HT-29 (cell line): ENCODE measurements around the gene HEXB. TPM values are rescaled to one million over a fixed set of nuclear protein-coding genes. Genes with fewer than 3 reads are reported as not detected.
"Not testable (repeated sequence)": the region's sequence is repeated elsewhere in the genome, so short reads cannot be mapped to it uniquely, and the experiment has no call there.

Experiments
- DNase-seq: peaks from one replicate; pipeline ENCODE4 v3.0.0-alpha.2; 2015; ENCODE audit warnings: low spot score
- small RNA-seq: library from RNA; depleted of rRNA; stranded (forward); fragments of <200 nt; gene quantifications from one replicate; pipeline ENCODE3, GENCODE V24; 2014
- total RNA-seq: library from RNA; depleted of rRNA; stranded (reverse); fragments of >200 nt; shearing (Covaris generic); gene quantifications from 2 replicates; pipeline ENCODE4 v1.2.3, GENCODE V29; 2014; rRNA removed

HEXB gene
- total RNA-seq, 1 experiment from 2014 or later, result 238 TPM

DNA sequence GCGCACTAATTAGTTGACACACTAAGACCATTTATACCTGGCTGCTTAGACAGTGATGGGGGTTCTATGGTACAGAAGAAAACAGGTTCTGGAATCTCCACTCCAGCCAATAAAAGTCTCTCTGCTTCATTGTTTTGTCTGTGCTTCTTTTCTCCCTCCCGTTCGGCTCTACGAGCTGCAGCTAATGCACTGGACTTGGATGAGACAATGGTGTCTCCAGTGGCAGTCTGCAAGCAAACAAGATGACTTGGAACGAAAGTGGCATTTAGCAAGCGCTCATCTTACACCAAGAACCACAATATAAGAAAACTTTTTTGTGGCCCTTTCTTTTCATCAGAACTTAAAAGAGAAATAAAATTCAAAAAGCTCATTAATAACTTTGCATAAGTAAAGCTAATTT is 51.7 kb downstream of the HEXB start:
- no peak for DNase-seq

DNA sequence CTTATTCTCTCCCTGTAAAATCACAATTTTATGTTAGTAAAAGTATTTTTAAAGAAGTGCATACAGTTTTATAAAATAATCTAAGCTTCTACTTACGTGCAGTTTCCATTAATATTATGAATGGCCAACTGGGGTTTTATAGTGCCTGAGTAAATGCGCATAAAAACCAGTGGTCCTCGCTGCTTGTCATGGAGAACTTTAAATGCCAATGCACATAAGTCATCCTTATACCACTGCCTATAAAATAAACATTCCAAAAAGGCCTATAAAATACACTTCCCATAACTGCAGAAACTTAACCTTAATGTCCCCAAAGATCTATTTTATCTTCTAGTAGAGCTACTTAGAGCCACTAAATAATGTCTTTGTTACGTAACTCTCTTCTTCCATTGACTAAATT is 53.4 kb downstream of the HEXB start:
- no peak for DNase-seq

- DNase-seq, result not testable (repeated sequence)
These were observed 63.7 kb downstream of the HEXB start for GRCh38 chr5:74748742-74749141.

DNA sequence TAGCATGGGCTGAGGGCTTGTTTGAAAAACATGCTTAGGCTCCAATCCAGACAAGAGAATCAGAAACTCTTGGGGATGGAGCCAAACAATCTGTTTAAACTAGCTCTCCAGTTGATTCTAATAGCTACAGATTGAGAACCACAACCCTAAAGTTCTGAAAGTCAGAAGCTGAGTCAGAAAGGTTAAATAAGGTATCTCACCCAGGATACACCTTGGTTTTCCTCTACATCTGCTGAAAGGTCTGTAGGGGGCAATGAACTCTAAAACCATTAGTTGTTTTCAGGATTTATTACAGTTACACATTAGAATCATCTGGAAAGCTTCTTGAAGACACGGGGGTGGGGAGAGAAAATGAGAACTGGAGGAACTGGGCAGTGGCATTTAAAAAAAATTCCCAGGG is 76.2 kb downstream of the HEXB start:
- no peak for DNase-seq

DNA sequence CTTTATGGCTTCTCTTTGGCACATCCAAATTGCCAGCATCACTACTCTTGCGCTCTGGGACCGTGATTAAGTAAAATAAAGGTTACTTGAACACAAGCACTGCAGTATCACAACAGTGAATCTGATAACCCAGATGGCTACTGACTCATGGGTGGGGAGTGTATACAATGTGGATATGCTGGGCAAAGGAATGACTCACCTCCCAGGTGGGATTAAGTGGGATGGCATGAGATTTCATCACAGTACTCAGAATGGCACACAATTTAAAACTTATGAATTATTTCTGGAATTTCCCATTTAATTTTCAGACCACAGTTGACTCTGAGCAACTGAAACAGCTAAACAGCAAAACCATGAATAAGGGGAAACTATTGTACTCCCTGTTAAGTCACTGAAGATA is 77.6 kb downstream of the HEXB start:
- peak; percentile 30 for DNase-seq

GRCh38 chr5:74763504-74763903 is 78.5 kb downstream of the HEXB start:
- DNase-seq, result no peak

DNA sequence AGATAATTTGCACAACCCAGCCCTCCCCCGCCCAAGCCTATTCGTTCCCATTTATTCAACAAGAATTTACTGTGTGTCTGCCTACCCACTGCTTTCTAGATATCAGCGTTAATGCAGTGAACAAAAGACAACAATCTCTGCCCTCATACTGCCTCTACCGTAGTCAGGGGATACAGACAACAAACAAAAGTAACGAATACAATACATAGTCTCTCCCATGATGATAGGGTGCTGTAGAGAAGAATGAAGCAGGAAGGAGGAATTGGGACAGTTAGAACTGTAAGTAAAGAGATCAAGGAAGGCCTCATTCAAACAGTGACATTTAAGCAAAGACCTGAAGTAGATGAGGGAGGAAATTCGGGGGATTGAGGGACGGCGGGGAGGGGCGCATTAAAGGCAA is 80.2 kb downstream of the HEXB start:
- peak; percentile 30 for DNase-seq

DNA sequence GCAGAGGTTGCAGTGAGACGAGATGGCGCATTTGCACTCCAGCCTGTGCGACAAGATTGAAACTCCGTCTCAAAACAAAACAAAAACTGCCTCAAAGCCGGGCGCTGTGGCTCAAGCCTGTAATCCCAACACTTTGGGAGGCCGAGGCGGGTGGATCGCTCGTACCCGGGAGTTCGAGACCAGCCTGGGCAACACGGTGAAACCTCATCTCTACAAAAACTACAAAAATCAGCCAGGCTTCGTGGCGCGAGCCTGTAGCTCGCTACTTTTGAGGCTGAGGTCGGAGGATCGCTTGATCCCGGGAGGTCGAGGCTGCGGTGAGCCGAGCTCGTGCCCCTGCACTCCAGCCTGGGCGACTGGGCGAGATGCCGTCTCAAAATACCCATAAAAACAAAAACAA is 80.9 kb downstream of the HEXB start:
- no peak for DNase-seq

DNA sequence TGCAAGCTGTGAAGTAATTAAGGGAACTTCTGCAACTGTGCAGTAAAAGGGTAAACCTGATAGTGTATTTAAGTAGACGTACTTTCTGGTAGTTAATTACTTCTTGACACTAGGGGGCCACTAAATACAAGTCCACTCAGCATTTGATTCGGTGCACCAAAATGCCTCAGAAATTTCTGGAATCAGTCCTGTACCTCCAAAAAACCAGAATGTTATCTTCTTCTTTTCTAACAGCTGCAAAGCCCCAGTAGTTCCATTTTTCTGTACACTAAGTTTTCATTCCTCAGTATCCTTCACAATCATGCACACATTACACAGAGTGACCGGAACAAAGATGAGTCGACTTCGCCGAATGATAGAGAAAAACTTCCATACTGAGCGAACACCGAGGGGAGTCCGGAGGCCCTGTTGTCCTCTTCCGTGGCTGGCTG is 81.4 kb downstream of the HEXB start:
- peak; percentile 37 for DNase-seq

GRCh38 chr5:74766849-74767578 is 82.0 kb downstream of the HEXB start, which contains the start of the genes GFM2 and NSA2:
Gene GFM2, minus strand, starts transcription at chr5:74767117. Its CDS starts 3,375 bp downstream, at chr5:74763742.
Gene NSA2, plus strand, starts transcription at chr5:74767249. Its CDS starts 112 bp downstream, at chr5:74767361.
- peak; percentile 96 for DNase-seq

- peak; percentile 65 for DNase-seq
These were observed 82.5 kb downstream of the HEXB start for GRCh38 chr5:74767579-74767913.

Small RNAs within 50 kb of the gene (small RNA-seq; reads per million reads assigned to genes)
- gene RNU6-658P, result not detected

Other genes starting within 250 kb of the HEXB start
- gene ENC1, start 44.5 kb upstream of the HEXB start, total RNA-seq, result 397 and 427 TPM in 2 replicates
- 19.6 and 21.6 TPM in 2 replicates for gene GFM2, start 81.9 kb downstream of the HEXB start, total RNA-seq
- 31.4 and 48.1 TPM in 2 replicates for gene NSA2, start 82.0 kb downstream of the HEXB start, total RNA-seq
- gene FAM169A, start 181.2 kb downstream of the HEXB start, total RNA-seq, result 0.23 and 0.33 TPM in 2 replicates